MM.1S (cell line): ENCODE measurements around the gene UBLCP1.
A peak's percentile ranks its signal among the peaks of the same experiment; 100 is the strongest.
"Not testable (repeated sequence)": the region's sequence is repeated elsewhere in the genome, so short reads cannot be mapped to it uniquely, and the experiment has no call there.

Experiments used
- DNase-seq: peaks from one replicate; pipeline ENCODE4 v3.0.0-alpha.2; 2015
- H2AFZ ChIP-seq: fragments of 300-600 bp; sonication (generic); 2 replicates; pipeline ENCODE4 v1.6.0; 2016; ENCODE audit warnings: antibody characterized with exemption, low read length
- H3F3A ChIP-seq: fragments of 300-600 bp; sonication (generic); 2 replicates; pipeline ENCODE4 v1.6.1; 2016; ENCODE audit warnings: mild to moderate bottlenecking, antibody characterized with exemption, low read length, moderate library complexity, mixed read lengths; ENCODE audit not compliant: insufficient read depth
- H3K27ac ChIP-seq: fragments of 300-600 bp; sonication (generic); 2 replicates; pipeline ENCODE4 v1.5.1; 2016; ENCODE audit warnings: mild to moderate bottlenecking, low read length
- H3K27me3 ChIP-seq: fragments of 300-600 bp; sonication (generic); replicated peaks from 2 replicates; pipeline ENCODE4 v1.6.0; 2016; ENCODE audit warnings: low read length; ENCODE audit not compliant: insufficient read depth
- H3K36me3 ChIP-seq: fragments of 300-600 bp; sonication (generic); replicated peaks from 2 replicates; pipeline ENCODE4 v1.6.1; 2016; ENCODE audit warnings: mild to moderate bottlenecking, low read length, mixed read lengths; ENCODE audit not compliant: insufficient read depth
- H3K4me1 ChIP-seq: fragments of 300-600 bp; sonication (generic); 2 replicates; pipeline ENCODE4 v1.6.1; 2016; ENCODE audit warnings: low read length, mixed read lengths
- H3K4me2 ChIP-seq: fragments of 300-600 bp; sonication (generic); 2 replicates; pipeline ENCODE4 v1.6.0; 2016; ENCODE audit warnings: low read depth, low read length
- H3K4me3 ChIP-seq: fragments of 300-600 bp; sonication (generic); 2 replicates; pipeline ENCODE4 v1.5.1; 2016; ENCODE audit warnings: low read length, mixed read lengths
- H3K79me2 ChIP-seq: fragments of 300-600 bp; sonication (generic); 2 replicates; pipeline ENCODE4 v1.6.1; 2016; ENCODE audit warnings: mixed run types, low read length, mixed read lengths
- H3K9ac ChIP-seq: fragments of 300-600 bp; sonication (generic); 2 replicates; pipeline ENCODE4 v1.6.1; 2016; ENCODE audit warnings: low read length, mixed read lengths
- H3K9me2 ChIP-seq: fragments of 300-600 bp; sonication (generic); replicated peaks from 2 replicates; pipeline ENCODE4 v1.6.1; 2016; ENCODE audit warnings: mild to moderate bottlenecking, low read length, mixed read lengths; ENCODE audit not compliant: insufficient read depth
- H3K9me3 ChIP-seq: fragments of 300-600 bp; sonication (generic); replicated peaks from 2 replicates; pipeline ENCODE4 v1.6.1; 2016; ENCODE audit warnings: mild to moderate bottlenecking, low read length, mixed read lengths; ENCODE audit not compliant: insufficient read depth
- H4K20me1 ChIP-seq: fragments of 300-600 bp; sonication (generic); 2 replicates; pipeline ENCODE4 v1.6.1; 2016; ENCODE audit warnings: mild to moderate bottlenecking, low read length, moderate library complexity, mixed read lengths; ENCODE audit not compliant: insufficient read depth
- EZH2 ChIP-seq: fragments of 300-600 bp; sonication (generic); optimal IDR thresholded peaks from 2 replicates; pipeline ENCODE3; 2017; ENCODE audit warnings: low read depth, mild to moderate bottlenecking, antibody characterized with exemption, low read length, mixed read lengths
- EZH2phosphoT487 ChIP-seq: fragments of 300-600 bp; sonication (generic); IDR thresholded peaks from 2 replicates; pipeline ENCODE4 v1.6.1; 2018; ENCODE audit warnings: antibody characterized with exemption, low read length
- TF ChIP-seq, protein P1 (sequence below): fragments of 300-600 bp; sonication (generic); IDR thresholded peaks from 2 replicates; pipeline ENCODE4 v1.5.1; 2016; ENCODE audit warnings: antibody characterized with exemption, low read length, mixed read lengths

UBLCP1 gene

DNA sequence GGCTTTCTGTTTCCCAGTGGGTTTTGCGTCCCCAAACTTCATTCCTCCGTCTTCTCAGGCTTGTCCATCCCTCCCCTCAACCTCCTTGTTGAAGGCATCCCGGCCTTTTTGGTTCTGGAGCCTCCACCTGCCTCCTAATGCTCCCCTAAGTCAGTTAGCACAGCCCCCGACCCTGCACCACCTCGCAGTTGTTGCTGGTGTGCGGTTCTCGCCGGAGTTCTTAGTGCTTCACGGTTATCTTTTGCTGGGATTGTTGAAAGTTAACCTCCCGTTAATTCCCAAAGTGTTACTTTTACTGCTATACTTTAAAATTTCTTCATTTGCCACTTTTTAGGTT, 447 bp downstream of the UBLCP1 start:
- peaks cover 5% of the 10 kb centered on the region; the same call in 1 of the 2 replicates for H3F3A ChIP-seq
- H4K20me1 ChIP-seq = no peaks in the 10 kb centered on the region
- peak overlapping the region; percentile 77 for H3K9ac ChIP-seq
- peak overlapping the region; percentile 92; the same call in 1 of the 2 replicates for H3K27ac ChIP-seq
- H3K79me2 ChIP-seq = peaks cover 18% of the 10 kb centered on the region
- no peaks in the 10 kb centered on the region for H3K27me3 ChIP-seq
- peaks cover 7% of the 10 kb centered on the region; the same call in 1 of the 2 replicates for H3K4me1 ChIP-seq
- no peaks in the 10 kb centered on the region for H3K9me3 ChIP-seq
- no peaks in the 10 kb centered on the region for H3K36me3 ChIP-seq
- TF ChIP-seq, protein P1, sequence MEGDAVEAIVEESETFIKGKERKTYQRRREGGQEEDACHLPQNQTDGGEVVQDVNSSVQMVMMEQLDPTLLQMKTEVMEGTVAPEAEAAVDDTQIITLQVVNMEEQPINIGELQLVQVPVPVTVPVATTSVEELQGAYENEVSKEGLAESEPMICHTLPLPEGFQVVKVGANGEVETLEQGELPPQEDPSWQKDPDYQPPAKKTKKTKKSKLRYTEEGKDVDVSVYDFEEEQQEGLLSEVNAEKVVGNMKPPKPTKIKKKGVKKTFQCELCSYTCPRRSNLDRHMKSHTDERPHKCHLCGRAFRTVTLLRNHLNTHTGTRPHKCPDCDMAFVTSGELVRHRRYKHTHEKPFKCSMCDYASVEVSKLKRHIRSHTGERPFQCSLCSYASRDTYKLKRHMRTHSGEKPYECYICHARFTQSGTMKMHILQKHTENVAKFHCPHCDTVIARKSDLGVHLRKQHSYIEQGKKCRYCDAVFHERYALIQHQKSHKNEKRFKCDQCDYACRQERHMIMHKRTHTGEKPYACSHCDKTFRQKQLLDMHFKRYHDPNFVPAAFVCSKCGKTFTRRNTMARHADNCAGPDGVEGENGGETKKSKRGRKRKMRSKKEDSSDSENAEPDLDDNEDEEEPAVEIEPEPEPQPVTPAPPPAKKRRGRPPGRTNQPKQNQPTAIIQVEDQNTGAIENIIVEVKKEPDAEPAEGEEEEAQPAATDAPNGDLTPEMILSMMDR = no peak
- TF ChIP-seq EZH2phosphoT487 (no peak), EZH2 (no peak)
- H3K9me2 ChIP-seq = no peaks in the 10 kb centered on the region
- peak overlapping the region; percentile 87 for H2AFZ ChIP-seq
- DNase-seq = no peak
- peak overlapping the region; percentile 84 for H3K4me3 ChIP-seq
- H3K4me2 ChIP-seq = peak overlapping the region; percentile 59

DNA sequence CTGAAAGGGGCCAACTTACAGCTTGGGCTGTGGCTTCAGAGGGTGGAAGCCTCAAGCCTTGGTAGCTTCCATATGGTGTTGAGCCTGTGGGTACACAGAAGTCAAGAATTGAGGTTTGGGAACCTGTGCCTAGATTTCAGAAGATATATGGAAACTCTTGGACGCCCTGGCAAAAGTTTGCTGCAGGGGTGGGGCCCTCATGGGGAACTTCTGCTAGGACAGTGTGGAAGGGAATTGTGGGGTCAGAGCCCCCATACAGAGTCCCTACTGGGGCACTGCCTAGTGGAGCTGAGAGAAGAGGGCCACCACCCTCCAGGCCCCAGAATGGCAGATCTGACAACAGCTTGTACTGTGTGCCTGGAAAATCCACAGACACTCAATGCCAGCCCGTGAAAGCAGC, 3.7 kb downstream of the UBLCP1 start:
- not testable (repeated sequence) for H3K36me3 ChIP-seq, H3K9me2 ChIP-seq, H3K9ac ChIP-seq, H3K4me2 ChIP-seq, H4K20me1 ChIP-seq, H2AFZ ChIP-seq, H3K27me3 ChIP-seq, DNase-seq, H3K4me3 ChIP-seq, H3K9me3 ChIP-seq, H3K27ac ChIP-seq, H3F3A ChIP-seq
- peaks cover 18% of the 10 kb centered on the region for H3K79me2 ChIP-seq
- peaks cover 13% of the 10 kb centered on the region; the same call in 1 of the 2 replicates for H3K4me1 ChIP-seq

DNA sequence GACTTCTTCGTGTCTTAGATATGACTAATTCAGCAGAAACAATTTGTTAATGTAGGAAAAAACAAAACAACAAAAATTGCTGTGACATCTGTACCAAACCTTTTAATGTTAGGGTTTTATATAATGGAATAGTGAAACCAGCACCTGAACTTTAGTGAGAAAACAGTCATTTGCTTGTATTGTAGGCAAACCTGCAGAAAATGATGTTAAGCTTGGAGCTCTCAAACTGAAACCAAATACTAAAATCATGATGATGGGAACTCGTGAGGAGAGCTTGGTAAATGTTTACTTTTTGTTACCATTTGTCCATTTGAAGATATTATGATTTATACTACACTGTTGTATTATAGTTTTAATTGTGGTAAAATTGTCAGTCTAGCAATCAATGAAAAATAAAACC, 6.6 kb downstream of the UBLCP1 start:
- Histone ChIP-seq H3K27ac (0 out of 2 replicates have a peak overlapping the region, but pooled peaks have one; percentile 2), H3K36me3 (no peaks in the 10 kb centered on the region; the same call in 1 of the 2 replicates), H3K27me3 (no peaks in the 10 kb centered on the region), H3K9me3 (no peaks in the 10 kb centered on the region), H3K9me2 (no peaks in the 10 kb centered on the region), H3K4me2 (peak overlapping the region; percentile 24), H4K20me1 (no peaks in the 10 kb centered on the region), H2AFZ (no peak overlapping the region), H3K4me3 (no peak overlapping the region; the same call in 1 of the 2 replicates), H3K79me2 (peaks cover 4% of the 10 kb centered on the region; the same call in 1 of the 2 replicates), H3F3A (no peaks in the 10 kb centered on the region), H3K4me1 (0 out of 2 replicates have a peak, but pooled peaks cover 5% of the 10 kb centered on the region), H3K9ac (no peak overlapping the region)
- no peak for DNase-seq
- TF ChIP-seq EZH2 (no peak), EZH2phosphoT487 (no peak)
- TF ChIP-seq, protein P1 = no peak

DNA sequence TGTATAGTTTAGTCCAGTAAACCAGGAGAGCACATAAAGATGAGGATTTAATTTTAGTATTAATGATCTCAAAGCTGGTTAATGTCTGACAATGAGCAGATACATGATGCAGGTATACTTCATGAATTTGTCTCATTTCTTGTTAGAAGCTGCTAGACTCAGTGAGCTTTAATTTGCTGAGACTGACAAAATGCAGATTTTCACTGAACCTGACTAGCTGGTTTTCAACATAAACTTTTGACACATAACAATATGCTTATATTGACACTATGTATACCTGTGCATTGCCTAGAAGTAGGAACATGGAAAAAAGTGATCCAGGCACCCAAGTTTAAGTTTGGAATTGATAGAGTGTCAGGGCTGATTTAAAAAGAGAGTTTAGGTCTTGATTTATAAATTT, 10.8 kb downstream of the UBLCP1 start:
- Histone ChIP-seq H3K9ac (no peak overlapping the region), H3K4me3 (no peak overlapping the region), H3K79me2 (no peaks in the 10 kb centered on the region), H3K9me2 (no peaks in the 10 kb centered on the region), H3K27me3 (no peaks in the 10 kb centered on the region), H3K9me3 (no peaks in the 10 kb centered on the region), H3K4me1 (0 out of 2 replicates have a peak, but pooled peaks cover 15% of the 10 kb centered on the region), H3F3A (no peaks in the 10 kb centered on the region), H3K4me2 (peak overlapping the region; percentile 17; the same call in 1 of the 2 replicates), H4K20me1 (no peaks in the 10 kb centered on the region), H3K36me3 (no peaks in the 10 kb centered on the region; the same call in 1 of the 2 replicates), H2AFZ (no peak overlapping the region), H3K27ac (no peak overlapping the region)
- DNase-seq = no peak
- TF ChIP-seq EZH2 (no peak), EZH2phosphoT487 (no peak)
- TF ChIP-seq, protein P1 = no peak
